HG02798 (cell line): ENCODE measurements around the gene GKN1.

Experiments
- ATAC-seq: cut with Tn5 transposase; IDR thresholded peaks from one replicate; pipeline ENCODE4 v1.9.1; 2021; ENCODE audit warnings: mild to moderate bottlenecking; ENCODE audit not compliant: unreplicated experiment, poor library complexity

GKN1 gene, protein sequence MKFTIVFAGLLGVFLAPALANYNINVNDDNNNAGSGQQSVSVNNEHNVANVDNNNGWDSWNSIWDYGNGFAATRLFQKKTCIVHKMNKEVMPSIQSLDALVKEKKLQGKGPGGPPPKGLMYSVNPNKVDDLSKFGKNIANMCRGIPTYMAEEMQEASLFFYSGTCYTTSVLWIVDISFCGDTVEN

DNA sequence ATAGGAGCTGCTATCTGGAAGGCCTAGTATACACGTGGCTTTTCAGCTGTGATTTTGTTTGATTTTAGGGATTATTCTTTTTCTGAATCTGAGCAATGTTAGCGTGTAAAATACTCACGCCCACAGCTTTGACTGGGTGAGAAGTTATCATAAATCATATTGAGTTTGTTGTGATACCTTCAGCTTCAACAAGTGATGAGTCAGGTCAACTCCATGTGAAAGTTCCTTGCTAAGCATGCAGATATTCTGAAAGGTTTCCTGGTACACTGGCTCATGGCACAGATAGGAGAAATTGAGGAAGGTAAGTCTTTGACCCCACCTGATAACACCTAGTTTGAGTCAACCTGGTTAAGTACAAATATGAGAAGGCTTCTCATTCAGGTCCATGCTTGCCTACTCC, at the start of gene GKN1:
TSS of gene GKN1 (plus strand) at position 386 of the 400 bp plus-strand sequence. CDS start 42 bp downstream, outside the sequence.
- ATAC-seq, result no peak

DNA sequence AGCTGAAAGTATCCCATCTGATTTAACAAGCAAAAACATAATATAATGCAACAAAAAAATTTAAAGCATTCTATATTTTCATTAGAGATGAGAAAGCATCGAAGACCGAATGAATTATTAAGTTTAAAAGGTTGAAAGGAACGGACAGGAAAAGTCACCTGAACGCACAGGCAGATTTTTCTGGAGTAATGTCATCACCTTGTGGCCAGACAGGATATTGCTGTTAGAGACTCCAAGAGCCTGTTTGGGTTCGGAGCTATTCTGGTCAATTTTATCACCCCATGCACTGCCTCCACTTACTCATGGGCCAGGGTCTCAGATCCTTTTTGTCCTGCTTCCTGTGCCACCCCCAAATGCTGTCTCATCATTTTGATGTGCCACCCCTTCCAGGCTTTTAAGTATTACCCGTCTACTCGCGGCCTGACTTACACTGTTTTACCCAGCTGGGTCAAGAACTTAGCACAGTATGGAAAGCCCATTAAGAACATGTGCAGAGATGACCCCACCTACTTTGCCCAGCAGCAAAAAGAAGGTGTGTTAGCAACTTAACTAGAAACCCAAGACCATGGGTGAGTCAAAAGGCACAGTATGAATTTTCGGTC, 49.0 kb upstream of the GKN1 start:
- peak; percentile 68 for ATAC-seq

DNA sequence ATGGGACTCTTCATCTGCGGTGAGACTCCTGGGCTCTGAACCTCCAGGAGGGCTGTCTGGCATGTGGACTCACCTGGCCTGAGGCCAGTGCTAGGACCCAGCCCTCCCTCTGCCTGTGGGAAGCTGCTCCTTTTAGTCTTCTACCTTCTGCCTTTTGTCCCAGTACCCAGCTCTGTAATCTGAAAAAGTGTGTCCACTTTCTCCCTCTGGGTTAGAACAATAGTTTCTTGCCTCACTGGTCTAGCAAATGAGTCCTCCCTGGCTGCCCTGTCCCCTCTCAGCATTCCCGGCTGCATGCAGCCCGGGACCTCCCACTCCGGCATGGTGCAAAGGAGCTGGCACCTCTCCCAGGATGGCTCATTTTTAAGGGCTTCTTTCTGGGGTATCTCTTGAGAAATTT, 47.6 kb upstream of the GKN1 start:
- no peak for ATAC-seq

DNA sequence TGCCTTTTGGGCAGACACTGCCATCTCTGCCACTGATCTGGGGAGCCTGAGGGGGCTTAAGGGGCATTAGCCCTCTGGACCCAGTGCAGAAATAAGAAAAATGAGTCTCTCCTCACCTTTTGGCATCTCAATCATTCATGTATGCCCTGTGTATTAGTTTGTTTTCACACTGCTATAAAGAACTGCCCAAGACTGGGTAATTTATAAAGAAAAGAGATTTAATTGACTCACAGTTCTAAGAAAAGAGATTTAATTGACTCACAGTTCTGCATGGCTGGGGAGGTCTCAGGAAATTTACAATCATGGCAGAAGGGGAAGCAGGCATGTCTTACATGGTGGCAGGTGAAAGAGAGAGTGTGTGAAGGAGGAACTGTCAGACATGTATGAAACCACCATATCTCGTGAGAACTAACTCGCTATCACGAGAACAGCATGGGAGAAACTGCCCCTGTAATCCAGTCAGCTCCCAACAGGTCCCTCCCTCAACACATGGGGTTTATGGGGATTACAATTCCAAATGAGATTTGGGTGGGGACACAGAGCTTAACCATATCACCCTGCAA, 43.2 kb upstream of the GKN1 start:
- ATAC-seq, result no peak

DNA sequence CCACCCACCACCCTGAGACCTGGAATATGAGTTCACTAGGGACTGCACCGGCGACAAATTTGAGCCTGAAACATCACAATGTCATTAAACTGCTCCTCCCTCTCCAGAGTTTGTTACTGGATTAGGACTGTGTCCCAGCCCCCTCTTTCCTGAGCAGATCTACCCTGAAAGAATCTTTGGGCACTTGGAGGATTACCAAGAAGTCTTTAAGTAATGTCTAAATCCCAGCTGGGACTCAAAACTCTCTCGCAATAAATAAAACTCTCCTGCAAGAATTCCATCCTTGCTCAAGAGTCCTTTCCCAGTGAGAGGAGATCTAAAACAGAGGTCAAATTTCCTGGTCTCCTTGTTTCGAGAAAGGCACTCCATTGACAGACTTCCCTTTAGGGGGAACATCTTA, 42.6 kb upstream of the GKN1 start:
- ATAC-seq, result no peak

DNA sequence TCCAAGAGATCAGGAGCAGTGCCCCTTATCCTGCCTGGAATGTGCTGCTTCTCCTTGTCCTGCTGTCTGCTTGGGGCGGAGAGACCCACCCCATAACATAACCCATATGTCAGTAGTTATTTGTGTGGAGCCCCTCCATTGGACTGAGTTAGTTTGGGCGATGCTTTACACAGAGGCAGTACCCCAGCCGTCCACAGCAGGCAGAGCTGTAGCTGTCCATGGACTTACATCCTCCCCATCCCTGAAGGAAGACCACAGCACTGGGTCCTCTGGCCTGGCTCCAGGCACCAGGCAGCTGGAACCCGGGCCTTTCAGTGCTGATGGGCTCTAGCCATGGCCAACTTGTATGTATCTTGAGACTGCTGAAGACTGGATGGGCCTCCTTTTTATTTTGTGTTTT, 42.0 kb upstream of the GKN1 start:
- no peak for ATAC-seq

DNA sequence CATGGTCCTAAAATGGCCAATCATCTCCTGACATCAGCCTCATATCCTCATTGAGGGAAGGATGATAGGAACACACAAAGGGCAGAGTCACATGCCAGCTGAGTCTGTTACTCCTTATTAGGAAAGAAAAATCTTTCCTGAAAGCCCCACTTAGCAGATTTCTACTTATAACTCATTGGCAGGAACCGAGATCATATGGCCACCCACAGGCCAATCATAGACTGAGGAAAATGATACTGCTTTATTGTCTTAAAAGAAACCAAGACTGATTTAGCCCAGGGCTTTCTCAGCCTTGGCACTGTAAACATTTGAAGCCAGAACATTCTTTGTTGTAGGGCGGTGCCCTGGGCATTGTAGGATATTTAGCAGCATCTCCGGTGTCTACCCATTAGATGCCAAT, 40.4 kb upstream of the GKN1 start:
- ATAC-seq, result no peak

DNA sequence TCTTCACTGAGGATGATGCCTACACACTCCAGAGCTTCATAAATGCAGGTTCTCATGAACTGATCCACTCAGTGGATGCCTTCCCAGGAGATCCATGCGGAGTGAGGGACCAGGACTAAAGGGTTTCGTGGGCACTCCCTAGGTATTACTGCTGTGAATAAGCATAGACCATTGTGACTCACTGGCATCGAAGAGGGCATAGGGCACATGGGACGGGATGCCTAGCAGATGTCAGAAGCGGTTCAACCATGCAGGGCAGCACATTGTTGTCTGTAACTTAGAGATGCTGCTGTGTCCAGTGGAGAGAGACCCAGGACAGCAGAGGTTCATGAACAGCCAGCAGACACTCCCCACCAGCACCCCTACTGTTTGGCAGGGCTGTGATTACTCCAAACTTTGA, 39.0 kb upstream of the GKN1 start:
- no peak for ATAC-seq

DNA sequence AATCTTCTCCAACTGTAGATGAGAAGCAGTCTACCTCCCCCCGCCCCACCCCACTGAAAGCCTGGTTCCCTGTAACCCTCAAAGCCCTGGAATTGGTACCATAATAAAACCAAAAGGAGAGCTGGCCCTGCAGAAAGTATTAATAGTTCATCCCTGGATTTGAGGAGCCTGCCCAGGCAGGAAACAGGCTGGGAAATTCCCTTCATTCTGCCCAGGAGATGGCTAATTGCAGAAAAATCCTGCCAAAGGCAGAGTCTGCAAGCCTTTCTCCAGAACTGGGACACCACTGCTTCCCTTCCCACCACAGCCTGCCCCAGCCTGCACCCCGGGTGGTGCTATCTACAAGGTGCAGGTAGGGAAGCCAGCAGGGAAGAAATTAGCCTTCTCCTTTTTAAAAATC, 38.0 kb upstream of the GKN1 start:
- ATAC-seq, result no peak

DNA sequence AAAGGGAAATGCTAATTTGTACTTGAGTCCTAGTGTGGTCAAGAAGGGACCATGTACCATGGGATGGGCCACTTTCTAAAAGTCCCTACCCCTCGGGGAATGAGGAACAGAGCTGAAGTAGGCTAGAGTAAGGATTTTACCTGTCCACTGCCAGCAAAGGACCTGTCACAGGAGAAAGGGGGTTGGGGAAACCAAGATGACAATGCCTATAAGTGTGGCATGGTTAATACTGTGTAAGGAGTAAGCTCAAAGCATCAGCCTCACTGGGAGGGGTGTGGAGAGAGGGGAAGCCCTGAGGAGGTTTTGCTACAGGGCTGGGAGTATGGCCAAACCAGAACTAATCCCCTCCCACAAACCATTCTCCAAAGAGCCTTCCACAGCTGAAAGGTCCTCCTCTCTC, 37.5 kb upstream of the GKN1 start:
- no peak for ATAC-seq

DNA sequence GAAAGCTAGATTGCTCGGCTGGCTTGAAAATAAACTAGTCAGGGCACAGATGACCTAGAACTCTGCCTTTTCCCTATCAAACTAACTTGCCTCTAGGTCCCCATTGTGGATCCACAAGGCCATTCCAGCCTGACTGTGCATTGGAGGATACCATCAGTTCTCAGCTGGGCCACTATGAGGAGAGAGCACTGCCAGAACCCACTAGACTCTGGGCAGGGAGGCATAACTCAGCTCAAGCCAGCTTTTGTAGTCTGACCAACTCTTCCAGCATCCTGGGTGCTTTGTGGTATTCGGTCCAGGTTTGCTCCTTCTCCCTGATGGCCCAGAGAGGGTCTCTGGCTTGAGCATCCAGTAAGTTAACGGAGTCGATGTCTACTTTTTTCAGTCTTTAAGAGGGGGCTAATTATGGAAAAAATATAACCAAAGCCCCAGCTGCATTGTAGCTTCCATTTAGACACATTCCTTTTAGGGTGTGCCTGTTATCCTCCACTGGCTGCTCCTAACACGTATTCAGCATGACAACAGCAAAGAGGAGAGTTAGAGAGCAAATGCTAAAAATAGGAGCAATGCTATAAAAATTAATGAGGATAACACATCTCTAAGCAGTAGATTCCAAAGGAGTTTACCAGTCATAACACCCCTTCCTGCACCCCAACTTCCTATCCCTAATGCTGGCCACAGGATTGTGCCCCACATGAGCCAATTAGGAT, 36.9 kb upstream of the GKN1 start:
- ATAC-seq, result no peak

DNA sequence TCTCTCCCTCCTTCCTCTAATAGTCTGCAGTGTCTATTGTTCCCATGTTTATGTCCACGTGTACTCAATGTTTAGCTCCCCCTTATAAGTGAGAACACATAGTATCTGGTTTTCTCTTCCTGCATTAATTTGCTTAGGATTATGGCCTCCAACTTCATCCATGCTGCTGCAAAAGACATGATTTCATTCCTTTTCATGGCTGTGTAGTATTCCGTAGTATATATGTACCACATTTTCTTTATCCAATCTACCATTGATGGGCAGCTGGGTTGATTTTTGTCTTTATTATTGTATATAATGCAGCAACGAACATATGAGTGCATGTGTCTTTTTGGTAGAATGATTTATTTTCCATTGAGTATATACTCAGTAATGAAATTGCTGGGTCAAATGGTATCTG, 35.5 kb upstream of the GKN1 start:
- ATAC-seq, result no peak

DNA sequence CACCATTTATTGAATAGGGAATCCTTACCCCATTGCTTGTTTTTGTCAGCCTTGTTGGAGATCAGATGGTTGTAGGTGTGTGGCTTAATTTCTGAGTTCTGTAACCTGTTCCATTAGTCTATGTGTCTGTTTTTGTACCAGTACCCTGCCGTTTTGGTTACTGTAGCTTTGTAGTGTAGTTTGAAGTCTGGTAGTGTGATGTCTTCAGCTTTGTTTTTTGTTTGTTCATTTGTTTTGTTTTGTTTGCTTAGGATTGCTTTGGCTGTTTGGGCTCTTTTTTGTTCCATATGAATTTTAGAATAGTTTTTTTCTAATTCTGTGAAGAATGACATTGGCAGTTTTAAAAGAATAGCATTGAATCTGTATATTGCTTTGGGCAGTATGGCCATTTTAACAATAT, 34.5 kb upstream of the GKN1 start:
- no peak for ATAC-seq

DNA sequence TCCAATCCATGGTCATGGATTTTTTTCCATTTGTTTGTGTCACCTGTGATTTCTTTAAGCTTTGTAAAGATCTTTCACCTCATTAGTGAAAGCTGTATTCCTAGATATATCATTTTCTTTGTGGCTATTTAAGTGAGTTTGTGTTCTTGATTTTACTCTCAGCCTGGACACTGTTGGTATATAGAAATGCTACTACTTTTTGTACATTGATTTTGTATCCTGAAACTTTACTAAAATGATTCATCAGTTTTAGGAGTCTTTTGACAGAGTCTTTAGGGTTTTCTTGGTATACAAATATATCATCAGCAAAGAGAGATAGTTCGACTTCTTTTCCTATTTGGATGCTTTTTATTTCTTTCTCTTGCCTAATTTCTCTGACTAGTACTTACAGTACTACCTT, 34.1 kb upstream of the GKN1 start:
- ATAC-seq, result no peak

DNA sequence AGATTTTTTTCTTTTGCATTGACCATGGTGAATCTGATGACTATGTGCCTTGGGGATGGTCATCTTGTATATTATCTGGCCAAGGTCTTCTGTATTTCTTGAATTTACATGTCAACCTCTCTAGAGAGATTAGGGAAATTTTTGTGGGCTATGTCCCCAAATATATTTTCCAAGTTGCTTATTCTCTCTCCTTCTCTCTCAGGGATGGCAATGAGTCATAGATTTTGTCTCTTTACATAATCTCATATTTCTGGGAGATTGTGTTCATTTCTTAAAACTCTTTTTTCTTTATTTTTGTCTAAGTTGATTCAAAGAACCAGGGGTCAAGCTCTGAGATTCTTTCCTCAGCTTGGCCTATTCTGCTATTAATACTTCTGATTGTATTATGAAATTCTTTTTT, 31.6 kb upstream of the GKN1 start:
- no peak for ATAC-seq

DNA sequence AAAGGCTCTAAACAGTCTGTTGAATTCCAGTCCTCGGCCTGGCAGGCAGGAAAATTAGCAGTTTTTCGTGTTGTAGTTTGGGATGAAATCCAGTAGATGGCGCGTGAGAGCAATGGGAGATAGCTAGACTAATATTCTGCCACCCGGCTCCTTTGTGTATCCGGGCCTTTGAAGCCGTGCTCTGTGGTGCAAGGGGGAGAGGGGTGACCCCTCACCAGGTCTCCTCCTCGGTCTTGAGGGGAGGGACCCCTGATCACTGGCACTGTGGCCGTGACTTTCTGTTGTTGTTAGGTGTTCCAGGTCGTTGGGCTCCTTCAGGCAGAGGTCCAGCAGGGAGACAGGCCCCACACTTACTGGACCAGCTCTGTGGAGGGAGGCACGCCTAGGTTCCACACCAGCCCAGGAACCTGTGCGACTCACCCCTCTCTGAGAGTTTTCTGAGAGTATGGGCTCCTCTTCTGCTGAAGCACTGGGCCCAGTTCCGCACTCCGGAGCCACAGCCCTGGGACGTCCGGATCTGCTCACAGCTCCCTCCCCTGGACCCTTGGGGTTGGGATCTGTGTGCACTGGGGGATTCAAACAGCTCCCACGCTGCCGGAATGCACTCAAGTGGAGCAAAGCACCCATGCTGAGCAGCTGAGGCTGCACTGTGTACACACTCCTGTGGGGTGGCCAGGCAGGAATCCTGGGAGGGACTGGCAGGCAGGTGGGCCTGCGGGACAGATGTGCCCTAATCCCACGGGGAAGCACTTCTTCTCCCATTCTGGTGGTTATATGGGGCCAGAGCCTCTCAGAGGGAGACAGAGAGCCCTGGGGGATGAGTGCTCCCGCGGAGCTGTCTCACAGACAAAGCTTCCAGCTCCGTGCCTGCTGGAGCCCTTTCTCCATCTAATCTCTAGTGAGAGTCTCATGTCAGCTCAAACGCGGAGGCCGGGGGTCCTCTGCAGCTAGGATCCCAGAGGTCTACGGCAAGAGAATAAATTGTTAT, 30.6 kb upstream of the GKN1 start:
- peak; percentile 73 for ATAC-seq

DNA sequence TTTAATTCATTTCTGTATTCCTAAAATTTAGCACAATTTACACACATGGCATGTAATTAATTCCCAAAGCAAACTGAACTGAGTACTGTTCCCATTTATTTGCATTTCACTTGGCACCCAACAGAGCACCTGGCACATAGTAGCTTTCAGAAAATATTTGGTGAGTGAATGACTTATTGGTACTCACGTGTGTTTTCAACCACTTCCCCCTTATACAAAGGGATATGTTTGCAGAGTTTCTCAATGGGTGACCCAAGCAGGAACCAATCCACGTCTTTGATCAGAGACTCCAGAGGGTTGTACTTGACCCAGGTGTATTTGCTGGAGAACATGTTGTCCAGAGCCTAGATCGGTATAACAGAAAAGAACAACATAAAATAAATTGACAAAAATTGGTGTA, 28.3 kb upstream of the GKN1 start:
- no peak for ATAC-seq

DNA sequence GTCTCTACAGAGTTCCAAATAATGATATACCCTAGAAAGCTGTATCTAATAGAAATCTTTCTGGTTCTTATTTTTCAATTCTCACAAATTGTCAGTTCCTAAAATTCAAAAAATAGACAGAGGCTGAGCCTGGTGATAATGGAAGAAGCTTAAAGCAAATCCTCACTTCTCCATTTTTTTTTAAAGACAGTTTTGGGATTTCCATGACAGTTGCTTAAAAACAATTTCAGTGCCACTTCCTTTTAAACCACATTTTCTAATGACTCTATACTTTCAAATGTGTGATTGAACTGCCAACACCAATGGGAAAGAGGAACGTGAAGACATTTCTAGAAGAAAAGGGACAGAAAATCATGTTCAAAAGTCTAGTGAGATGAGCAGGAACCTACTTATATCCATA, 25.7 kb upstream of the GKN1 start:
- ATAC-seq, result no peak

DNA sequence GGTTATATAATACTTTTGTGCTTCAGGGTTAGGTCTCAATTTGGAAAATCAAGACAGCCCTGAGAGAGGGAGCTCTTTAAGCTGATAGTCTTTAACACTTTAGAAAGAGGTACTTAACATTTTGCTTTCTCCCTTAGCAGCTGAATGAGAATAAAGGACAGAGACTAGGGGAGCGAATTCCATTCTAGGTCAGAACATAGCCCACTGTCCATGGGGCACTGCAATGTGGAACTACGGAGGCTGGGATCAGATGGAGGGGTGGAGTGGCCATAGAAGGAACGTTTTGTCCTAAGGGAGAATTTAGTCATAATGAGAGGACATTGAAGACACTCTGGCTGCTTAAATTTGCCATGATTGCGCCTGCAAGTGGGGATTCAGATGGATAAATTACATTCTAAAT, 22.5 kb upstream of the GKN1 start:
- no peak for ATAC-seq

DNA sequence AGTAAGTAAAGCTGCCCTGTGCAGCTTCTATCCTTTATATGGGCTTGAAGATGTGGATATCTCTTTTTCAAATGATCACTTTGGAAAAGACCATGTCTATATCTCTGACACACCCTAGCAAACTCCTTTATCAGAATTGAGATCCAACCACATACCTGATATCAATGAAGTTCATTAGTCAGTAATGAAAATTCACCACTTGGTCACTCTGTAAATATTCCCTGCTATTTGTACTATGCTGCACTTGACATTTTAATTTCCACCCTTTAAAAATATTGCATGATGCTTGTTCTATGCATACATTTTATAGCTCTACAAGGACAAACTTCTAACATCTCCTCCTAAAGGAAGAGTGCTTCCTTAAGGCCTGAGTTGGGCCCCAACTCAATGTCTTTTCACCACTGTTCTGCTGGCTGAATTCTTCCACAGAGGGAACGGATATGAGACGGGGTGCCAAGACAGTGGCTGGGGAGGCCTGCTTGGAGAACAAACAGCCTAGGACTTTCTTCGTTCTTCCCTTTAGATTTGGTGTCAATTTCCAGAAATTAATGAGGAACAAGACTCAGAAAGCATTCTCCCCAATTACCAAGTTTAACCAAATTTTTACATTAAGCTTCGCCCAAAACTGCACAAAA, 21.4 kb upstream of the GKN1 start, which contains the start of gene GKN2:
TSS of gene GKN2 (minus strand) at position 7 of the 635 bp plus-strand sequence. CDS start 32 bp downstream, outside the sequence.
- no peak for ATAC-seq
